A172 (cell line): ENCODE data around the gene TTLL12. TPM values are rescaled to one million over a fixed set of nuclear protein-coding genes. Genes with fewer than 3 reads are reported as not detected.

Source experiments
- DNase-seq: peaks from one replicate; pipeline ENCODE4 v3.0.0-alpha.2; 2015; ENCODE audit warnings: low spot score
- total RNA-seq: library from RNA; depleted of rRNA; stranded (reverse); fragments of >200 nt; shearing (Covaris generic); gene quantifications from 2 replicates; pipeline ENCODE4 v1.2.3, GENCODE V29; 2014

TTLL12 gene
- total RNA-seq, 1 experiment from 2014 or later, result 37.1 TPM

- DNase-seq, result no peak
Observed at GRCh38 chr22:43213962-43214361, 27.0 kb upstream of the TTLL12 start.

- no peak for DNase-seq
Observed at GRCh38 chr22:43213051-43213450, 26.1 kb upstream of the TTLL12 start.

- DNase-seq, result no peak
Observed at GRCh38 chr22:43212434-43212952, 25.6 kb upstream of the TTLL12 start.

GRCh38 chr22:43211941-43212433 lies 25.1 kb upstream of the TTLL12 start:
- DNase-seq, result no peak

- DNase-seq, result no peak
Observed at GRCh38 chr22:43210631-43211515, 23.9 kb upstream of the TTLL12 start.

- no peak for DNase-seq
Observed at GRCh38 chr22:43209971-43210370, 23.0 kb upstream of the TTLL12 start.

GRCh38 chr22:43209523-43209890 lies 22.6 kb upstream of the TTLL12 start:
- no peak for DNase-seq

- no peak for DNase-seq
Observed at GRCh38 chr22:43208703-43209522, 22.0 kb upstream of the TTLL12 start.

- no peak for DNase-seq
Observed at GRCh38 chr22:43207849-43208702, 21.1 kb upstream of the TTLL12 start.

GRCh38 chr22:43207386-43207785 lies 20.5 kb upstream of the TTLL12 start:
- DNase-seq, result no peak

- DNase-seq, result no peak
Observed at GRCh38 chr22:43206509-43207161, 19.7 kb upstream of the TTLL12 start.

- no peak for DNase-seq
Observed at GRCh38 chr22:43205748-43206508, 19.0 kb upstream of the TTLL12 start.

- no peak for DNase-seq
Observed at GRCh38 chr22:43205261-43205691, 18.3 kb upstream of the TTLL12 start.

GRCh38 chr22:43203471-43203981 lies 16.6 kb upstream of the TTLL12 start:
- DNase-seq, result no peak

- DNase-seq, result no peak
Observed at GRCh38 chr22:43202756-43203410, 15.9 kb upstream of the TTLL12 start.

- no peak for DNase-seq
Observed at GRCh38 chr22:43202326-43202725, 15.4 kb upstream of the TTLL12 start.

- DNase-seq, result no peak
Observed at GRCh38 chr22:43201486-43202219, 14.7 kb upstream of the TTLL12 start.

GRCh38 chr22:43200555-43200954 lies 13.6 kb upstream of the TTLL12 start:
- no peak for DNase-seq

- no peak for DNase-seq
Observed at GRCh38 chr22:43200031-43200430, 13.1 kb upstream of the TTLL12 start.
